C4-2B (cell line): ENCODE data around the gene GALNT9.

ENCODE experiments used
- H3K27ac ChIP-seq: fragments of 450-650 bp; 2 replicates; pipeline ENCODE4 v1.5.1; 2017
- CTCF ChIP-seq: fragments of 450-650 bp; conservative IDR thresholded peaks from 2 replicates; pipeline ENCODE4 v1.5.1; 2017; ENCODE audit warnings: mild to moderate bottlenecking
- ZFX ChIP-seq: fragments of 450-650 bp; IDR thresholded peaks from 2 replicates; pipeline ENCODE4 v1.6.1; 2017

Gene GALNT9

GRCh38 chr12:132161036-132161781 lies 168.2 kb downstream of the GALNT9 start:
- TF ChIP-seq ZFX, result no peak
- no peak overlapping the region for H3K27ac ChIP-seq

GRCh38 chr12:132160601-132161035 lies 168.8 kb downstream of the GALNT9 start:
- H3K27ac ChIP-seq, result no peak overlapping the region
- no peak for TF ChIP-seq ZFX
- TF ChIP-seq CTCF, result no peak

- H3K27ac ChIP-seq, result no peak overlapping the region
- TF ChIP-seq CTCF (no peak), ZFX (no peak)
These were observed 169.4 kb downstream of the GALNT9 start for GRCh38 chr12:132160016-132160415.

GRCh38 chr12:132159555-132160003 lies 169.8 kb downstream of the GALNT9 start:
- H3K27ac ChIP-seq, result no peak overlapping the region
- TF ChIP-seq ZFX (no peak), CTCF (no peak)

- no peak overlapping the region for H3K27ac ChIP-seq
- no peak for TF ChIP-seq ZFX
- TF ChIP-seq CTCF, result no peak
These were observed 170.5 kb downstream of the GALNT9 start for GRCh38 chr12:132158677-132159554.

GRCh38 chr12:132157733-132158409 lies 171.5 kb downstream of the GALNT9 start:
- H3K27ac ChIP-seq, result no peak overlapping the region
- no peak for TF ChIP-seq CTCF
- no peak for TF ChIP-seq ZFX

GRCh38 chr12:132156573-132157325 lies 172.6 kb downstream of the GALNT9 start:
- no peak overlapping the region for H3K27ac ChIP-seq
- TF ChIP-seq CTCF, result no peak
- no peak for TF ChIP-seq ZFX
